Coronary artery (tissue), 2 donors: ENCODE measurements around the gene SEMA3F.

Source experiments
- DNase-seq: peaks from one replicate; pipeline ENCODE4 v3.0.0-alpha.2; 2017; ENCODE audit warnings: low spot score
- H3K27ac ChIP-seq, 2 donors: fragments of 200-600 bp; sonication (generic); one replicate each; pipeline ENCODE4 v1.5.1; 2016 to 2019
- H3K4me3 ChIP-seq: fragments of 200-600 bp; sonication (generic); 2 replicates; pipeline ENCODE4 v1.5.1; 2016; ENCODE audit warnings: mild to moderate bottlenecking, moderate library complexity
- CTCF ChIP-seq: fragments of 200-600 bp; sonication (generic); IDR thresholded peaks from one replicate; pipeline ENCODE4 v1.5.1; 2019; ENCODE audit warnings: antibody characterized with exemption

Gene SEMA3F

DNA sequence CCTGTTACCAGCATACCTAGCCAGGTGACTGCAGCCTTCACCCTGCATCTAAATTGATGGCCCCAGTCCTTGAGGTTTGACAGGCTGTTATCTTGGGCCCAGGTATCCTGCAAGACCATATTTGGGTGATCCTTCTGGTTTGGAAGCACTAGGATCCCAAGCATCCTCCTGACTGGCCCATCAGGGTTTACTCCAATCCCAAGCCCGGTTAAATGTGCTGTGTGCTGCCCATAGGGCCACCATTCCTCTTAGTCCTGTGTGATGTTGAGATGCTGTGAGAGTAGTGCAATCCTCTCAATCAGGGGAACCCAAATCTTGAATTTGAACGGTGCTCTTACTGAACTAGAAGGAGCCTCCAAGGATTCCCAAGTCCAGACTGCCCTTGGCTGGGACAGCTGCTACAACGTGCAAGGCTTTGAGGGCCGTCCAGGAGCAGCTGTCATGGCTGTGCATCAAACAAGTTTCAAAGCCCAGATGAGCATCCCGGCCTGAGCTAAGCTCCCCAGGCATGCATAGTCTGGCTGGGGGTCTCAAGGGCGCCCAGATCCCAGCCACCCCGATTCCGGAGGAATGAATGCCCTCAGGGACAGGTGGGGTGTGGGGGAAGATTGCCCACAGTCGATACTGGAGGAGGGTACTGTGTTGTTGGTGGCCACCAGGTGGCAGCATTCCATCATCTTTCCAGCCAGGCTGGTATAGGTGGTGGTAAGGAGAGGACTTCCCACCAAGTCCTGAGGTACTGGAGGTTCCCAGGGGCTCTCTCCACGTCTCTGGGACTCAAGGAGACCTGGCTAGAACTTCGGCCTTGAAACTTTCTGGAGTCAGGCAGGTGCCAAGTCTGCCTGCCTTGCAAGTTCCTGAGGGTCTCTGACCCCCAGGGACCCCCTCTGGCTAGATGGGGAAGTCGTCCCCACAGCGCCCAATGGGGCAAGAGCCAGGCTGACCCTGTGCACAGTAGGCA is 33.8 kb upstream of the SEMA3F start:
- no peak overlapping the region for H3K4me3 ChIP-seq
- no peak for DNase-seq
- H3K27ac ChIP-seq: peak overlapping the region in 1 of 2 donors; percentile 23
- peak; percentile 87 for TF ChIP-seq CTCF

DNA sequence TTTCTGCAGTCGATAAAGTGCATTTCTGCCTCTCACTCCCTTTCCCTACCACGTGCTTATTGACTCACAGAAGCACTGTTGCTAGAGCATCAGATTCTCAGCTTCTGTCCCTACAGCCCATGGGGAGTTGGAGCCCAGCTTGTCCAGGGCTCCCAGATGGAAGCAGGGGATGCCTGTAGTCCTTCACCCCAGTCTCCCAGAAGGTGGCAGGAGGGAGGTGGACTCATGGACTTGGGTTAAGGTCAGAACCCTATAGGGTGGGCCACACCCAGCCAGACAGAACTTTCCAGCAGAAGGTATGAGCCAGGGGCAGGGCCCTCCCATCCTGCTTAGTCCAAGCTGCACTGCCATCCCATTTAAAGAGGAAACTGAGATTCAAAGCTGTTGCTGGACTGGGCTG is 33.1 kb upstream of the SEMA3F start:
- Histone ChIP-seq H3K4me3 (no peak overlapping the region), H3K27ac (peak overlapping the region in 1 of 2 donors; percentile 23)
- TF ChIP-seq CTCF: no peak
- no peak for DNase-seq

DNA sequence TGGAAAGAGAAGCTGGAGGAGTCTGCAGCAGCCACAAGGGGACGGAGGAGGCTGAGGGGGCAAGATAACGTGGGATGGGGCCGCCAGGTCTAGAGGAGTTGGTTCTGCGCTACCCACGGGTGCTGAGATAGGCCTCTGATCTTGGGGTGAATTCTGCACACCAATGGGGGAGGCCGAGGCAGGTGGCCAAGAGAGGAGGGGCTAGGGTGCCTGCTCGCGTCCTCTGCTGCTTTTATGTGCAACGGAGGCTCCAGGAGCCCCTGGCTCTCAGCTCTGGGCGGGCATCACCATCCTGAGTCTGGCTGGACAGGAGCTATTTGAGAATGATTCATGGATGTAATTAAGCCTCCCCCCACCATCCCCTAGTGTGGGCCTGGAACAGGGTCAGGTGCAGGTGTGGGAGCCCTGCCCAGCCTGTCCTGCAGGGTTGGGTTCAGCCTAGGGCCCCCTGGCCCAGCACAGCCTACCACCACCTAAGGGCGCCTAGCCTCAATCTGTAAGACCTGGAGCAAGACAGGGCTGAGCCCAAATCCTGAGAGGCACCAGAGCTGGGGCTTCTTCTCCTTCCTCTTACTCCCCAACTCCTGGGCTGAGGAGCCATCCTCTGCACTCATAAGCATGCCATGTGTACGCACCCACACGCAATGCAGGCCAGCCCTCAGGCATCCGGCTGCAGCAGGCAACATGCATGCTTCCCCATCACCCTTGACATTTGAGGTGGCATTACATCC is 32.3 kb upstream of the SEMA3F start:
- no peak for TF ChIP-seq CTCF
- Histone ChIP-seq H3K27ac (no peak overlapping the region), H3K4me3 (no peak overlapping the region)
- DNase-seq: no peak

- no peak for TF ChIP-seq CTCF
- no peak overlapping the region for H3K27ac ChIP-seq
- H3K4me3 ChIP-seq: no peak overlapping the region
- peak; percentile 69 for DNase-seq
Measured at GRCh38 chr3:50123394-50124051, 31.6 kb upstream of the SEMA3F start.

DNA sequence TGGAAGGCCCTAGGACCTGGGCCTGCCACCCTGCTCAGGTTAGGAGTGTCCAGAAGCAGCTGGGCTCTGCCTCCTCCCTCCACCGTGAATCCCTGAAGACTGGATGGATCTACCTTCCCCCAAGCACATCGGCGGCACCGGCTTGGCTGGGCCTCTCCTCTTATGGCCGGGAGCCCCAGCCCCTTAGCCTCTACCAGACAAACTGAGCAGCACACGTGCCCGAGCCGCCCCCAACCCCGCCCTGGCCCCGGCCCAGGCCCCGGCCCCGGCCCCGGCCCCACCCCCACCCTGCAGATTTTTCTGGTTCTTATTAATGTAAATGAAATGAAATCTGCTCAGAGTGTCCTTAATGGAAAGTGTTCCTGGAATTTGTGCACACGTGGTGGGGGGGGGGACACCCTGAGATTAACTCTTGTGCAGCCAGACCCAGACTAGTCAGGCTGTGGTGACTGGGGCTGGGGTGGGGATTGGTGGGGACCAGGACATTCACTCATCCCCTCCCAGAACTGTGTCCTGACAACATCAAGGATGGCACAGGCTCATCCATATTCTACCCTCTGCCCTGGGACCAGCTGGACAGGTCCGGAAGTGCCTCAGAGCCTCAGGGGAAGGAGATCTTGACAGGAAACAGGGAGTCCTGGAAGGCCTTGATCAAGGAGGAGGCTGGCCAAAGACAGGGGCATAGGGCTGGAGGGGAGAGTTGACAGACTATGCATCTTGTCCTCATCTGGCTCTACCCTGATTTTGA is 30.9 kb upstream of the SEMA3F start:
- no peak for TF ChIP-seq CTCF
- Histone ChIP-seq H3K4me3 (no peak overlapping the region), H3K27ac (no peak overlapping the region)
- peak; percentile 46 for DNase-seq

GRCh38 chr3:50124800-50125178 is 30.3 kb upstream of the SEMA3F start:
- TF ChIP-seq CTCF: no peak
- peak; percentile 74 for DNase-seq
- no peak overlapping the region for H3K27ac ChIP-seq
- no peak overlapping the region for H3K4me3 ChIP-seq
